GM10266 (cell line): ENCODE results near the gene LGALS7.
"Not testable (repeated sequence)": the region's sequence is repeated elsewhere in the genome, so short reads cannot be mapped to it uniquely, and the experiment has no call there.

Source experiments
- DNase-seq: peaks from one replicate; pipeline ENCODE4 v3.0.0; 2012; ENCODE audit errors: extremely low spot score
- TF ChIP-seq, protein P1 (sequence below): IDR thresholded peaks from 2 replicates; pipeline ENCODE4 v1.5.1; 2012; ENCODE audit warnings: mild to moderate bottlenecking, low read depth; ENCODE audit not compliant: control insufficient read depth, insufficient read depth; ENCODE audit errors: missing control alignments

LGALS7 gene

GRCh38 chr19:38774181-38774950, 1.0 kb upstream of the LGALS7 start:
- TF ChIP-seq, protein P1, sequence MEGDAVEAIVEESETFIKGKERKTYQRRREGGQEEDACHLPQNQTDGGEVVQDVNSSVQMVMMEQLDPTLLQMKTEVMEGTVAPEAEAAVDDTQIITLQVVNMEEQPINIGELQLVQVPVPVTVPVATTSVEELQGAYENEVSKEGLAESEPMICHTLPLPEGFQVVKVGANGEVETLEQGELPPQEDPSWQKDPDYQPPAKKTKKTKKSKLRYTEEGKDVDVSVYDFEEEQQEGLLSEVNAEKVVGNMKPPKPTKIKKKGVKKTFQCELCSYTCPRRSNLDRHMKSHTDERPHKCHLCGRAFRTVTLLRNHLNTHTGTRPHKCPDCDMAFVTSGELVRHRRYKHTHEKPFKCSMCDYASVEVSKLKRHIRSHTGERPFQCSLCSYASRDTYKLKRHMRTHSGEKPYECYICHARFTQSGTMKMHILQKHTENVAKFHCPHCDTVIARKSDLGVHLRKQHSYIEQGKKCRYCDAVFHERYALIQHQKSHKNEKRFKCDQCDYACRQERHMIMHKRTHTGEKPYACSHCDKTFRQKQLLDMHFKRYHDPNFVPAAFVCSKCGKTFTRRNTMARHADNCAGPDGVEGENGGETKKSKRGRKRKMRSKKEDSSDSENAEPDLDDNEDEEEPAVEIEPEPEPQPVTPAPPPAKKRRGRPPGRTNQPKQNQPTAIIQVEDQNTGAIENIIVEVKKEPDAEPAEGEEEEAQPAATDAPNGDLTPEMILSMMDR: no peak

GRCh38 chr19:38771569-38771968, 1.7 kb downstream of the LGALS7 start:
- not testable (repeated sequence) for DNase-seq

More at GRCh38 chr19:38774181-38774950, 1.0 kb upstream of the LGALS7 start:
- no peak for DNase-seq

DNA sequence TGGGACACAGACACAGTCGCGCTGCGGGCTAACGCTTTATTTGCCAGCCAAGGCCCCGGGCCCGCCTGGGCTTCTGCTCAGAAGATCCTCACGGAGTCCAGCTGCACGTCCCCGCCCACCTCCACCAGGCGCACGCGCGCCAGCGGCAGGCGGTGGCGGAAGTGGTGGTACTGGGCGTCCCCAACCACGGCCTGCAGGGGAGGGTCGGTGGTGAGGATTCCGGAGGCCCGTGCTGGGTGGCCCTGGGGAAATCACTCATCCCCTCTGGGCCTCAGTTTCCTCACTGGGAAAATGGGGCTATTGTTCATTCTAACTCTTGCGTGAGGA, 2.4 kb downstream of the LGALS7 start:
- not testable (repeated sequence) for DNase-seq

- not testable (repeated sequence) for DNase-seq
Observed at GRCh38 chr19:38770228-38770948, 2.9 kb downstream of the LGALS7 start.

- TF ChIP-seq, protein P1: peak; percentile 81
- peak; percentile 88 for DNase-seq
Observed at GRCh38 chr19:38769635-38770211, 3.6 kb downstream of the LGALS7 start.

DNA sequence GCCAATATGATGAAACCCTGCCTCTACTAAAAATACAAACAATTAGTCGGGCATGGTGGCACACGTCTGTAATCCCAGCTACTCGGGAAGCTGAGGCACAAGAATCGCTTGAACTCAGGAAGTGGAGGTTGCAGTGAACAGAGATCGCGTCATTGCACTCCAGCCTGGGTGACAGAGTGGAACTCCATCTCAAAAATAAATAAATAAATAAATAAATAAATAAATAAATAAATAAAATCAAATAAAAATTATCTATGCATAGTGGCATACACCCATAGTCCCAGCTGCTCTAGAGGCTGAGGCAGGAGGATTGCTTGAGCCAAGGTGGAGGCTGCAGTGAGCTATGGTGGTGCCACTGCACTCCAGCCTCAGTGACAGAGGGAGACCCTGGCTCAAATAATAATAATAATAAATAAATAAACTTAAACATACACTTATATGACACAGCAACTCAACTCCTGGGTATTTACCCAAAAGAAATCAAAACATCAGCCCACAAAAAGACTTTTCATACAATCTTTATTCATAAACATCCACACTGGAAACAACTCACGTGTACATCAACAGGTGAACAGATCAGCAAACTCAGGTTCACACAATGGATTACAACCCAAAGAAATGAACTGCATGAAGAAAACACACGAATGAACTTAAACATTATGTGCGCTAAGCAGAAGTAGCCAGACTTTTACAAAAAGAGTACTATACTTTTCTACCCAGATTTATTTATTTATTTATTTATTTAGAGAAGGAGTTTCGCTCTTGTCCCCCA, 6.9 kb downstream of the LGALS7 start:
- TF ChIP-seq, protein P1: no peak
- no peak for DNase-seq

- TF ChIP-seq, protein P1: no peak
- DNase-seq: no peak
Observed at GRCh38 chr19:38765214-38765613, 8.1 kb downstream of the LGALS7 start.

- TF ChIP-seq, protein P1: no peak
- DNase-seq: no peak
Observed at GRCh38 chr19:38763795-38764220, 9.5 kb downstream of the LGALS7 start.

GRCh38 chr19:38761884-38762389, 11.4 kb downstream of the LGALS7 start:
- not testable (repeated sequence) for DNase-seq

GRCh38 chr19:38760805-38761517, 12.4 kb downstream of the LGALS7 start:
- not testable (repeated sequence) for DNase-seq
